IPS-18a (cell line): ENCODE data around the gene OMG.
"Not testable (repeated sequence)": the region's sequence is repeated elsewhere in the genome, so short reads cannot be mapped to it uniquely, and the experiment has no call there.

ENCODE experiments used
- H3K27ac ChIP-seq: one replicate; pipeline ENCODE4 v1.5.1; 2013; ENCODE audit warnings: low read length
- H3K27me3 ChIP-seq: one replicate; pipeline ENCODE4 v1.6.1; 2013; ENCODE audit warnings: mild to moderate bottlenecking, low read length; ENCODE audit not compliant: control insufficient read depth, insufficient read depth
- H3K36me3 ChIP-seq: one replicate; pipeline ENCODE4 v1.6.1; 2013; ENCODE audit warnings: low read depth, low read length; ENCODE audit not compliant: control insufficient read depth
- H3K4me1 ChIP-seq: one replicate; pipeline ENCODE4 v1.6.1; 2013; ENCODE audit warnings: low read depth, low read length; ENCODE audit not compliant: control insufficient read depth
- H3K4me3 ChIP-seq: one replicate; pipeline ENCODE4 v1.5.1; 2013; ENCODE audit warnings: low read length
- H3K9ac ChIP-seq: one replicate; pipeline ENCODE4 v1.6.1; 2013; ENCODE audit warnings: mild to moderate bottlenecking, low read length, moderate library complexity
- H3K9me3 ChIP-seq: one replicate; pipeline ENCODE4 v1.6.1; 2013; ENCODE audit warnings: low read depth, low read length; ENCODE audit not compliant: control insufficient read depth

OMG gene

DNA sequence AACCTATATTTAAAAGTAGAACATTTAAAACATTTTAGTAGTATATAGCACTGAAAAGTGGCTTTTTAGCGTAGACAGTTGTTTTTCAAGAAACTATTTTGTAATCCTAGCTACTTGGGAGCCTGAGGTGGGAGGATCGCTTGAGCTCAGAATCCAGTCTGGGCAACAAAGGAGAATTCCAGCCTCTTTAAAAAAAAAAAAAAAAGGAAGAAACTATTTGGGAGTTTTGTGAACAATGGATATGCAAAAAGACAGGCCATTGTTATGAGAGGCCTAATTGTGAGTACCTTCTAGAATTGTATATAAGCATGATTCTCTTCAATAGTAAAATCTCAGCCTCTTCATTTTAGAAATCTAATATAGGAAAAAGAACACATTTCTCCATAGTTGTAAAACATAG lies 17.6 kb downstream of the OMG start:
- Histone ChIP-seq H3K4me3 (no peak overlapping the region), H3K27ac (no peak overlapping the region), H3K4me1 (peaks cover 12% of the 10 kb centered on the region), H3K9ac (no peak overlapping the region), H3K36me3 (peaks cover 4% of the 10 kb centered on the region), H3K27me3 (no peaks in the 10 kb centered on the region), H3K9me3 (no peaks in the 10 kb centered on the region)

GRCh38 chr17:31275116-31275515 lies 21.9 kb downstream of the OMG start:
- H3K27me3 ChIP-seq = no peaks in the 10 kb centered on the region
- H3K36me3 ChIP-seq = no peaks in the 10 kb centered on the region
- no peak overlapping the region for H3K4me3 ChIP-seq
- H3K9ac ChIP-seq = no peak overlapping the region
- peaks cover 12% of the 10 kb centered on the region for H3K4me1 ChIP-seq
- H3K9me3 ChIP-seq = no peaks in the 10 kb centered on the region
- no peak overlapping the region for H3K27ac ChIP-seq

DNA sequence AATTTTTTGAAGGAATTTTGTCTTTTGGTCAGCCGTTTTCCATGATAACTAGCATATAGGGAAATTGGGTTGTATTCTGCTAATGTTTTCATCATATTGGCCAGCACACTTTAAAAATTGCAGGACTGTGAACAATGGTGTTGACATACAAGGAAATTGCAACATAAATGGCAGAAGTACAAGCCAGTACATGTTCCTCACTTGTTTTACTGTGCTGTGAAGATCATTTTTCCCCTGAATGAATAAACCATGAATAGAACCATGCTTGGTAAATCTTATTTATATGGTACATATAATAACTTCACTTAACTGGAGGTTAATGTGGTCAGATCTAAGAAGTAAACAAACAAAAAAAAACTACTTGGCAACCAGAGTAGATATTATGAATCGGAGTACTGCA lies 22.8 kb downstream of the OMG start:
- no peak overlapping the region for H3K4me3 ChIP-seq
- peaks cover 9% of the 10 kb centered on the region for H3K4me1 ChIP-seq
- no peak overlapping the region for H3K27ac ChIP-seq
- H3K27me3 ChIP-seq = no peaks in the 10 kb centered on the region
- H3K9me3 ChIP-seq = no peaks in the 10 kb centered on the region
- H3K36me3 ChIP-seq = no peaks in the 10 kb centered on the region
- H3K9ac ChIP-seq = no peak overlapping the region

DNA sequence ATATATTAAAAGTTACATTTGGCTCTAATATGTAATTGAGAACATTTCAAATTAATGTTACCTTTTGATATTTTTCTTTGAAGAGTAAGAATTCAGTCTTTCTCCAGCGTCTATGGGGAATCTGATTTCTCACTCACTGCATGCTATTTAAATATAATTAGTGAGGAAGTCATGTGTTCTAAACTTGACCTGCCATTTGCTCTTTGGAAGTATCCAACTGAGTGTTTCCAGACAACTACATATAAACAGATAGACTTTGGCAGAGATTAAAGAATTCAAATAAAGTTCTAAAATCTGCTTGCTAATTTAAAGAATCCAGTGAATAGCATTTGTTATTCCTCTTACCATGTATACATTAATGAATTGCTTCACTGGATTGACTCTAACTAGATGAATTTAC lies 23.5 kb downstream of the OMG start:
- H3K27ac ChIP-seq = no peak overlapping the region
- H3K27me3 ChIP-seq = no peaks in the 10 kb centered on the region
- H3K9ac ChIP-seq = no peak overlapping the region
- H3K4me1 ChIP-seq = peaks cover 6% of the 10 kb centered on the region
- H3K9me3 ChIP-seq = no peaks in the 10 kb centered on the region
- no peaks in the 10 kb centered on the region for H3K36me3 ChIP-seq
- H3K4me3 ChIP-seq = no peak overlapping the region

GRCh38 chr17:31272803-31273202 lies 24.2 kb downstream of the OMG start:
- H3K36me3 ChIP-seq = peaks cover 2% of the 10 kb centered on the region
- no peaks in the 10 kb centered on the region for H3K9me3 ChIP-seq
- no peak overlapping the region for H3K9ac ChIP-seq
- peaks cover 6% of the 10 kb centered on the region for H3K4me1 ChIP-seq
- no peaks in the 10 kb centered on the region for H3K27me3 ChIP-seq
- H3K4me3 ChIP-seq = no peak overlapping the region
- H3K27ac ChIP-seq = no peak overlapping the region

DNA sequence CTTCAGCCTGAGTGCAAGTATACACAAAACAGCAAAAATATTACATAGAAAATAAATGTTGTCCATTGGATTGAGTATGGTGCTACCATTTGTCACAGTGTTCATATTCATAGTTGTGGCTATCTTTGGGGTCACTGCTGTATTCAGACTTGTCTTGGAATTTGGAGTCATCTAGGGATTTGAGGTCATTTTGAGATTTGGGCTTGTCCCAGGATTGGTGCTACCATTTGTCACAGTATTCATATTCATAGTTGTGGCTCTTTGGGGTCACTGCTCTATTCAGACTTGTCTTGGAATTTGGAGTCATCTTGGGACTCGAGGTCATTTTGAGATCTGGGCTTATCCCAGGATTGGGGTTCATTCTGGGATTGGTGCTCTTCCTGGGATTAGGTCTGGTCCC lies 24.8 kb downstream of the OMG start:
- Histone ChIP-seq H3K4me3 (no peak overlapping the region), H3K9me3 (no peaks in the 10 kb centered on the region), H3K27ac (no peak overlapping the region), H3K27me3 (no peaks in the 10 kb centered on the region), H3K36me3 (peaks cover 8% of the 10 kb centered on the region), H3K9ac (no peak overlapping the region), H3K4me1 (peaks cover 6% of the 10 kb centered on the region)

DNA sequence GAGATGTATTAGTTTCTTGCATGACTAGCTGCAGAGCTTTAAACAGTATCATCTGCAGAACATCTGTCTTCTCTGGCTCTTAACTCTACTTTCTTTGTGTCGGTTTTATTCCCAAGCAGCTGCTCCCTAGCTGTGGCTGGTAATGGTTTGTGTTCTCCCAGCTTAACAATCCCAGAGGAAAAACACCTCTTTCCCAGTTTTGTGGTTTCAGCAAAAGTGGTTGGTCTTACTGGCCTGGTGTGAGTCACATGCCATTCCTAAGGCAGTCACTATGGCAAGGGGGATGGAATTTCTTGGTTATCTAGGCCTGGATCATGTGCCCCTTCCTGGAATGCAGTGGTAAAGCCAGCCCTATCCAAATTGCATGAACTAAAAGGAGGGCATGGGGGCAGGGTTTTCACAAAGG lies 27.5 kb downstream of the OMG start:
- Histone ChIP-seq H3K9ac (no peak overlapping the region), H3K9me3 (no peaks in the 10 kb centered on the region), H3K27ac (no peak overlapping the region), H3K27me3 (no peaks in the 10 kb centered on the region), H3K4me1 (peaks cover 6% of the 10 kb centered on the region), H3K36me3 (peaks cover 8% of the 10 kb centered on the region), H3K4me3 (no peak overlapping the region)

- H3K4me1 ChIP-seq = peaks cover 6% of the 10 kb centered on the region
- H3K9ac ChIP-seq = no peak overlapping the region
- peaks cover 8% of the 10 kb centered on the region for H3K36me3 ChIP-seq
- no peak overlapping the region for H3K27ac ChIP-seq
- H3K4me3 ChIP-seq = no peak overlapping the region
- H3K9me3 ChIP-seq = no peaks in the 10 kb centered on the region
- no peaks in the 10 kb centered on the region for H3K27me3 ChIP-seq
These were observed 27.9 kb downstream of the OMG start for GRCh38 chr17:31269036-31269577.

DNA sequence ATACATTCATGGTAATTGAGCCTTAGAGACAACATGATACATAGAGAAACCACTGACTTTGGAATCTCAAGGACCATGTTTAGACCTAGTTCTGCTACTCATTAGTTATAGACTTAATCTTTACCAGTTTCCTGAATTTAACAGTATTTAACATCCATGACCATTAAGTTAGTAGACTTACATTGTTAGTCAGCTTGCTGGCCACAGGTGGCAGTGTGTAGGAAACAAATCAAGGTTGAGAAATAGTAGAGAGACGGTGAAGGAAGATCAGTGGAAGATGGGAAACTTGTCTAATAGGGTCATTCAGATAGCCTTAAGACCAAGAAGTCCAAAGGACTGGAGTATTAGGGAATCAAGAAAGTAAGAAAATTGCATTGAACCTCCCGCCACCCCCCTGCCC lies 31.0 kb downstream of the OMG start:
- Histone ChIP-seq H3K4me3 (no peak overlapping the region), H3K36me3 (peaks cover 8% of the 10 kb centered on the region), H3K9ac (no peak overlapping the region), H3K9me3 (no peaks in the 10 kb centered on the region), H3K4me1 (peaks cover 6% of the 10 kb centered on the region), H3K27ac (no peak overlapping the region), H3K27me3 (no peaks in the 10 kb centered on the region)

DNA sequence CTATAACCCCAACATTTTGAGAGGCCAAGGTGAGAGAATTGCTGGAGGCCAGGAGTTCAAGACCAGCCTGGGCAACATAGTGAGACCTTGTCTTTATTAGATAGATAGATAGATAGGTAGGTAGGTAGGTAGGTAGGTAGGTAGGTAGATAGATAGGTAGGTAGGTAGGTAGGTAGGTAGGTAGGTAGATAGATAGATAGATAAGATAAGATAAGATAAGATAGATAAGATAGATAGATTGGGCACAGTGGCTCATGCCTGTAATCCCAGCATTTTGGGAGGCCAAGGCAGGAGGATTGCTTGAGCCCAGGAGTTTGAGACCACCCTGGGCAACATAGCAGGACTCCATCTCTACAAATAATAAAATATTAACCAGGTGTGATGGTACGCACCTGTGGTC lies 34.1 kb downstream of the OMG start:
- not testable (repeated sequence) for H3K9ac ChIP-seq, H3K9me3 ChIP-seq, H3K4me1 ChIP-seq, H3K27ac ChIP-seq, H3K4me3 ChIP-seq, H3K27me3 ChIP-seq
- H3K36me3 ChIP-seq = peaks cover 15% of the 10 kb centered on the region

DNA sequence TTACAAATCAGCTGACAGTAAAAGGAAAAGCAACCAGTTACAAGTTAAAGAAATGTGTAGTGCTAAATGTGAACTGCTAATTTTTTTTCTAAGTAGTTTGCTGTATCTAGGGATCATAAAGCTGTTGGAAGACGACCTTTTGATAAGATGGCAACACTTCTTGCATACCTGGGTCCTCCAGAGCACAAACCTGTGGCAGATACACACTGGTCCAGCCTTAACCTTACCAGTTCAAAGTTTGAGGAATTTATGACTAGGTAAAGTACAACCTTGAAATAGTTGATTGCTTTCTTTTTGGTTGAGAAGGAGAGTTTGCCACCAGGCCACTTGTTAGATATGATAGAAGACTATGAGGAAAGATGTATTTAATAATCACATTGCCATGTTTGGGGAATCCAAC lies 35.4 kb downstream of the OMG start:
- H3K27ac ChIP-seq = no peak overlapping the region
- H3K4me3 ChIP-seq = no peak overlapping the region
- H3K9me3 ChIP-seq = no peaks in the 10 kb centered on the region
- H3K27me3 ChIP-seq = no peaks in the 10 kb centered on the region
- H3K9ac ChIP-seq = no peak overlapping the region
- no peaks in the 10 kb centered on the region for H3K4me1 ChIP-seq
- H3K36me3 ChIP-seq = peaks cover 8% of the 10 kb centered on the region

- H3K4me1 ChIP-seq = no peaks in the 10 kb centered on the region
- H3K36me3 ChIP-seq = peaks cover 8% of the 10 kb centered on the region
- no peak overlapping the region for H3K27ac ChIP-seq
- no peak overlapping the region for H3K9ac ChIP-seq
- H3K27me3 ChIP-seq = no peaks in the 10 kb centered on the region
- no peak overlapping the region for H3K4me3 ChIP-seq
- H3K9me3 ChIP-seq = no peaks in the 10 kb centered on the region
These were observed 36.9 kb downstream of the OMG start for GRCh38 chr17:31260151-31260550.
